ENCODE measurements around the gene DNAAF3.
"Not testable (repeated sequence)": the region's sequence is repeated elsewhere in the genome, so short reads cannot be mapped to it uniquely, and the experiment has no call there.

The DNAAF3 gene

GRCh38 chr19:55176076-55176475 is 9.7 kb upstream of the DNAAF3 start:
- TF ChIP-seq CTCF (conservative IDR thresholded peaks at IDR 0.05; ENCODE audit: control insufficient read depth, insufficient read depth, low read depth, low read length) = no peak
- DNase-seq (ENCODE audit: low read depth) = no peak
- no peak overlapping the region for H3K4me3 ChIP-seq (ENCODE audit: control insufficient read depth, low read depth, low read length)

- H3K4me3 ChIP-seq (ENCODE audit: control insufficient read depth, low read depth, low read length) = no peak overlapping the region
- no peak for DNase-seq (ENCODE audit: low read depth)
- TF ChIP-seq CTCF (conservative IDR thresholded peaks at IDR 0.05; ENCODE audit: control insufficient read depth, insufficient read depth, low read depth, low read length) = no peak
These were observed 8.9 kb upstream of the DNAAF3 start for GRCh38 chr19:55175117-55175867.

GRCh38 chr19:55174425-55175116 is 8.2 kb upstream of the DNAAF3 start:
- TF ChIP-seq CTCF (conservative IDR thresholded peaks at IDR 0.05; ENCODE audit: control insufficient read depth, insufficient read depth, low read depth, low read length) = no peak
- DNase-seq (ENCODE audit: low read depth) = no peak
- no peak overlapping the region for H3K4me3 ChIP-seq (ENCODE audit: control insufficient read depth, low read depth, low read length)

- peak; percentile 81 for DNase-seq (ENCODE audit: low read depth)
- TF ChIP-seq CTCF (conservative IDR thresholded peaks at IDR 0.05; ENCODE audit: control insufficient read depth, insufficient read depth, low read depth, low read length) = no peak
- H3K4me3 ChIP-seq (ENCODE audit: control insufficient read depth, low read depth, low read length) = peak overlapping the region; percentile 61
These were observed 7.4 kb upstream of the DNAAF3 start for GRCh38 chr19:55173714-55174409.

GRCh38 chr19:55173186-55173713 is 6.8 kb upstream of the DNAAF3 start:
- no peak for TF ChIP-seq CTCF (conservative IDR thresholded peaks at IDR 0.05; ENCODE audit: control insufficient read depth, insufficient read depth, low read depth, low read length)
- peak overlapping the region; percentile 61 for H3K4me3 ChIP-seq (ENCODE audit: control insufficient read depth, low read depth, low read length)
- no peak for DNase-seq (ENCODE audit: low read depth)

- H3K4me3 ChIP-seq (ENCODE audit: control insufficient read depth, low read depth, low read length) = peak overlapping the region; percentile 61
- DNase-seq (ENCODE audit: low read depth) = peak; percentile 78
- no peak for TF ChIP-seq CTCF (conservative IDR thresholded peaks at IDR 0.05; ENCODE audit: control insufficient read depth, insufficient read depth, low read depth, low read length)
These were observed 6.3 kb upstream of the DNAAF3 start for GRCh38 chr19:55172741-55173140.

- peak overlapping the region; percentile 61 for H3K4me3 ChIP-seq (ENCODE audit: control insufficient read depth, low read depth, low read length)
- DNase-seq (ENCODE audit: low read depth) = not testable (repeated sequence)
These were observed 5.9 kb upstream of the DNAAF3 start for GRCh38 chr19:55172318-55172717.
